ENCODE measurements around the gene CENPT.
"Not testable (repeated sequence)": the region's sequence is repeated elsewhere in the genome, so short reads cannot be mapped to it uniquely, and the experiment has no call there.

CENPT gene

DNA sequence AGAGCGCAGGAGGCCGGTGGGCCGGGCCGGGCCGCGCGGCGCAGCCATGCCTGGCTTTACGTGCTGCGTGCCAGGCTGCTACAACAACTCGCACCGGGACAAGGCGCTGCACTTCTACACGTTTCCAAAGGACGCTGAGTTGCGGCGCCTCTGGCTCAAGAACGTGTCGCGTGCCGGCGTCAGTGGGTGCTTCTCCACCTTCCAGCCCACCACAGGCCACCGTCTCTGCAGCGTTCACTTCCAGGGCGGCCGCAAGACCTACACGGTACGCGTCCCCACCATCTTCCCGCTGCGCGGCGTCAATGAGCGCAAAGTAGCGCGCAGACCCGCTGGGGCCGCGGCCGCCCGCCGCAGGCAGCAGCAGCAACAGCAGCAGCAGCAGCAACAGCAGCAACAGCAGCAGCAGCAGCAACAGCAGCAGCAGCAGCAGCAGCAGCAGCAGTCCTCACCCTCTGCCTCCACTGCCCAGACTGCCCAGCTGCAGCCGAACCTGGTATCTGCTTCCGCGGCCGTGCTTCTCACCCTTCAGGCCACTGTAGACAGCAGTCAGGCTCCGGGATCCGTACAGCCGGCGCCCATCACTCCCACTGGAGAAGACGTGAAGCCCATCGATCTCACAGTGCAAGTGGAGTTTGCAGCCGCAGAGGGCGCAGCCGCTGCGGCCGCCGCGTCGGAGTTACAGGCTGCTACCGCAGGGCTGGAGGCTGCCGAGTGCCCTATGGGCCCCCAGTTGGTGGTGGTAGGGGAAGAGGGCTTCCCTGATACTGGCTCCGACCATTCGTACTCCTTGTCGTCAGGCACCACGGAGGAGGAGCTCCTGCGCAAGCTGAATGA is 4.8 kb downstream of the CENPT start:
- TF ChIP-seq, protein P1, sequence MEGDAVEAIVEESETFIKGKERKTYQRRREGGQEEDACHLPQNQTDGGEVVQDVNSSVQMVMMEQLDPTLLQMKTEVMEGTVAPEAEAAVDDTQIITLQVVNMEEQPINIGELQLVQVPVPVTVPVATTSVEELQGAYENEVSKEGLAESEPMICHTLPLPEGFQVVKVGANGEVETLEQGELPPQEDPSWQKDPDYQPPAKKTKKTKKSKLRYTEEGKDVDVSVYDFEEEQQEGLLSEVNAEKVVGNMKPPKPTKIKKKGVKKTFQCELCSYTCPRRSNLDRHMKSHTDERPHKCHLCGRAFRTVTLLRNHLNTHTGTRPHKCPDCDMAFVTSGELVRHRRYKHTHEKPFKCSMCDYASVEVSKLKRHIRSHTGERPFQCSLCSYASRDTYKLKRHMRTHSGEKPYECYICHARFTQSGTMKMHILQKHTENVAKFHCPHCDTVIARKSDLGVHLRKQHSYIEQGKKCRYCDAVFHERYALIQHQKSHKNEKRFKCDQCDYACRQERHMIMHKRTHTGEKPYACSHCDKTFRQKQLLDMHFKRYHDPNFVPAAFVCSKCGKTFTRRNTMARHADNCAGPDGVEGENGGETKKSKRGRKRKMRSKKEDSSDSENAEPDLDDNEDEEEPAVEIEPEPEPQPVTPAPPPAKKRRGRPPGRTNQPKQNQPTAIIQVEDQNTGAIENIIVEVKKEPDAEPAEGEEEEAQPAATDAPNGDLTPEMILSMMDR (IDR thresholded peaks at IDR 0.05; ENCODE audit: low read length, missing control alignments), result peak; percentile 43
- DNase-seq (ENCODE audit: low read depth), result peak; percentile 56
- peak overlapping the region; percentile 95 for H3K4me3 ChIP-seq (replicated peaks; ENCODE audit: low read depth, low read length)

DNA sequence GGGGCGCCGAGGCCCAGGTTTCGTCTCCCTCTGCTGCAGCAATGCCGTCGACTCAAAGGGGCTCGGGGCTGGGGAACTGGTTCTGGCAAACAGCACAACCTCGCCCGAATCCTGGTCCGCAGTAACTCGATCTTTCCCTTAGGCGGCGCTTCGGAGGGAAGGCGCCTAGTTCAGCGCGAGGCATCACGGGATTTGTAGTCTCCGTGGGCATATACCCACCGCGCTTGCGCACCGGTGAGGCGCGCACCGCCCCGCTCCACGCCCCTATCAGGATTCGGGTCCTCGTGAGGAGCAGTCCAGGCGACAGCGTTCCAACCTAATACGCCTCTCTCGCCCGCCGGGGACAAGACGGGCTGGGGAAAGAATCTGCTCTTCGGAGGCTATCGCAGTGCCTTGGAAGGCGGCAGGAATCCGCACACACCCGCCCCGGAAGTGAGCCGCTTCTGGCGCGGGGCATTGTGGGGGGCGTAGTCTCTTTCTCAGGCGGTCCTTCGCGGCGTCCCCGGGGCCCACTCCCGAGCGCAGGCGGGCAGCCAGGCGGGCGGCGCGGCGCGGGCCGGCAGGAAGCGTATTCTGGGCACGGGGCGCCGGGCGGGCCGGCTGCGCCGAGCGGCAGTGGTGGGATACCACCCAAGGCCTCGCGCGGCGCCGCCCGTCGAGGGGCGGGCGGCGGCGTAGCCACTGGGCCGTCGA is 5.5 kb downstream of the CENPT start, which contains the start of gene THAP11:
Gene THAP11 (plus strand): TSS at position 505 of the 693 bp plus-strand sequence. CDS start 235 bp downstream, outside the sequence.
- TF ChIP-seq, protein P1 (IDR thresholded peaks at IDR 0.05; ENCODE audit: low read length, missing control alignments), result peak; percentile 80
- H3K4me3 ChIP-seq (replicated peaks; ENCODE audit: low read depth, low read length), result peak within 1 kb of the TSS; percentile 95
- DNase-seq (ENCODE audit: low read depth), result peak; percentile 96

DNA sequence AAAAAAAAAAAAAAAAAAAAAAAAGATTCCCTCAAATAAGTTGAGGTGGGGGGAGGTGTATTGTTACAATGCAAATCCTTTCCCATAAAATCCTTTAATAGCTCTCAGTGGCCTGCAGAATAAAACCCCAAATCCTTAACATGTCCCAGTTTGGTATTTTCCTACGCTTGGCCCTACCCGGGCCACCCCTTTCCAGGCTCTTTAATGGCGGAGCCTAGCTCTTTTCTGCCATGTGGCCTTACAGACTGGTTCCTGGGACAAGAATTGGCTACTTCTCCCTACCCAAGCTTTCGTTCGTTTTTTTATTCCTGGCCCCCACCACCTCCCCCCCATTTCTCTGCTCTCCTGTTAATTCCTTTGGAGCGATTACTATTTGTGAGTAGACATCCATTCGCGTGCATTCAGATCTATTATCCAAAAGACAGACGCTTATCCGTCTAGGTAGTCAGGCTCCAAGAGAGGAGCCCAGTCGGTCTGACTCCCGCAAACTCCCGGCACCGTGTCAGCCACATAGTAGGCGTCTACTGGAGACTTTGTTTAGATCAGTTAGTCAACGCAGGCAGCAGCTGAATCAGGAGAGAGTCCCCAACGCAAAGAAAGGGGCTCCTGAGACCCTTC is 6.2 kb downstream of the CENPT start:
- TF ChIP-seq, protein P1 (IDR thresholded peaks at IDR 0.05; ENCODE audit: low read length, missing control alignments), result no peak
- peak overlapping the region; percentile 95 for H3K4me3 ChIP-seq (replicated peaks; ENCODE audit: low read depth, low read length)
- DNase-seq (ENCODE audit: low read depth), result no peak

DNA sequence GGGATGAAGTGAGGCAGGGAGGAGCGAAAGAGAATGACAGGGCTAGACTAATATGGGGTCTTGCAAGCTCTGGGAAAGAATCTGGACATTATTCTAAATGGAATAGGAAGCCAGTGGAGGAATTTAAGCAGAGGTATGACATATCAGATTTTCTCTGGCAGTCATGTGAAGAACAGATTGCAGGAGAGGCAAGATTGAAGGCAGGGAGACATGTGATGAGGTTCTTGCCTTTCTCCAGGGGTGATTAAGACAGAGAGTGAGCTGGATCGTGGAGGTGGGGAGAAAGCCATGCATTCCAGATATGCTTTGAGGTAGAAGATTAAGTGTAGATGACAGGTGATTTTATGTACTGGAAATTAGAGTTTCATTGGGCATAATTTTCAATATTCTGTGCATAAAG is 9.7 kb downstream of the CENPT start:
- TF ChIP-seq, protein P1 (IDR thresholded peaks at IDR 0.05; ENCODE audit: low read length, missing control alignments), result no peak
- no peak overlapping the region for H3K4me3 ChIP-seq (replicated peaks; ENCODE audit: low read depth, low read length)
- no peak for DNase-seq (ENCODE audit: low read depth)

DNA sequence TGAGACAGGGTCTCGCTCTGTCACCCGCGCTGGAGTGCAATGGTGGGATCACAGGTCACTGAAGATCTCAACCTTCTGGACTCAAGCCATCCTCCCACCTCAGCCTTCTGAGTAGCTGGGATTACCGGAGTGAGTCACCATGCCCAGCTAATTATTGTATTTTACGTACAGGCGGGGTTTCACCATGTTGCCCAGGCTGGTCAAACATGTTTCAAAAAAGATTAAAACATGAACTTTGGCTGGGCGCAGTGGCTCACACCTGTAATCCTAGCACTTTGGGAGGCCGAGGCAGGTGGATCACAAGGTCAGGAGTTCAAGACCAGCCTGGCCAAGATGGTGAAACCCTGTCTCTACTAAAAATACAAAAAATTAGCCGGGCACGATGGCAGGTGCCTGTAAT is 10.3 kb downstream of the CENPT start:
- H3K4me3 ChIP-seq (replicated peaks; ENCODE audit: low read depth, low read length); DNase-seq (ENCODE audit: low read depth): not testable (repeated sequence)

DNA sequence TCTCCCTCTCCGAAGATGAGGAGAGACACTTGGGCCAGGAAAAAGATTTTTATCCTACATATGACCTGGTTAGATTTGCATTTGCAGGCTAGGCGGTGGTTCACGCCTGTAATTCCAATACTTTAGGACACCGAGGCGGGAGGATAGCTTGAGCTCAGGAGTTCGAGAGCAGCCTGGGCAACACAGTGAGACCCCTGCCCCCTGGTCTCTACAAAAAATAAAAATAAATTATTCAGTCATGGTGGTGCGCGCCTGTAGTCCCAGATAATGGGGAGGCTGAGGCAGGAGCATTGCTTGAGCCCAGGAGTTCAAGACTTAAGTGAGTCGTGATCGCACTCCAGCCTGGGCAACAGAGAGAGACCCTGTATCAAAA is 13.3 kb downstream of the CENPT start:
- DNase-seq (ENCODE audit: low read depth), result no peak
- H3K4me3 ChIP-seq (replicated peaks; ENCODE audit: low read depth, low read length), result peak overlapping the region; percentile 79
- TF ChIP-seq, protein P1 (IDR thresholded peaks at IDR 0.05; ENCODE audit: low read length, missing control alignments), result no peak
